GM21619 (cell line): ENCODE data around the gene PRDM16.

Experiments
- ATAC-seq: cut with Tn5 transposase; IDR thresholded peaks from one replicate; pipeline ENCODE4 v1.9.1; 2021; ENCODE audit not compliant: unreplicated experiment

The PRDM16 gene

GRCh38 chr1:3363756-3364155 is 294.8 kb downstream of the PRDM16 start:
- no peak for ATAC-seq

DNA sequence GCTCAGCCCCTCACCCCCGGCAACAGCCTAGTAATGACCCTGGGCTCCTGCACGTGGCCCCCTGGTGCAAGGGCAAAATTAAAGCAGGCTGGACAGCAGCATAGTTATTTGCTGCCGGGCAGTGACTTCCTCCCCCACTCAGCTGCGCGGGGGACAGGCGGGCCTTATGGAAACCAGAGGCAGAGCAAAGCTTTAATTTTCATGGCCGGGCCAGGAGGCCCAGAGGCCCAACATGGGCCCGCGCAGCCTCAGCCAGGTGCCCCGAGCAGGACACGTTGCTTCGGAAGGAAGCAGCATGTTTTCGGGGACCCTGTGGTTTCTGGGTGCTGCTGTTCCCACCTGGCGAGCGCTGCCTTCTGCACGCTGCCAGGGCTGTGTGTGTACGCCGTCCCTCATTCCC is 295.5 kb downstream of the PRDM16 start:
- ATAC-seq: no peak

DNA sequence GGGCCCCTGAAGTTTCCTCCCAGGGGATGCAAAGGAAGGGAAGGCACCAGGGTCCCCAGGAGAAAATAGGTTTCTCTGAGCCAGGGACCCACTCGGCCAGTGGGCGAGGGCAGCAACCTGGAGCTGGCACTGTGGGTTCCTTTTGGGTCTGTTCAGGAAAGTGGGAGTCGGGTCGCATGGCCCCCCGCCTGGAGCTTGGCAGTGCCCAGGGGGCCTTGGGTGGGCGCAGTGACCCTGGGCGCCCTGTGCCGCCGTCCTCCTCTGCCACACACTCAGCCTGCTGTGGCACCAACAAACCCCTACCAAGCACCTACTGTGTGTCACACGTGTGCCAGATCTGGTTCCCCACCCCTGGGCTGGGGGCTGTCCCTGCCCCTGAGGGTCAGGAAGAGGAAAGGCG is 296.0 kb downstream of the PRDM16 start:
- no peak for ATAC-seq

- ATAC-seq: no peak
These were observed 296.6 kb downstream of the PRDM16 start for GRCh38 chr1:3365523-3366125.

- no peak for ATAC-seq
These were observed 297.4 kb downstream of the PRDM16 start for GRCh38 chr1:3366126-3367051.

GRCh38 chr1:3367376-3367775 is 298.4 kb downstream of the PRDM16 start:
- ATAC-seq: no peak

- ATAC-seq: no peak
These were observed 299.1 kb downstream of the PRDM16 start for GRCh38 chr1:3368059-3368458.

DNA sequence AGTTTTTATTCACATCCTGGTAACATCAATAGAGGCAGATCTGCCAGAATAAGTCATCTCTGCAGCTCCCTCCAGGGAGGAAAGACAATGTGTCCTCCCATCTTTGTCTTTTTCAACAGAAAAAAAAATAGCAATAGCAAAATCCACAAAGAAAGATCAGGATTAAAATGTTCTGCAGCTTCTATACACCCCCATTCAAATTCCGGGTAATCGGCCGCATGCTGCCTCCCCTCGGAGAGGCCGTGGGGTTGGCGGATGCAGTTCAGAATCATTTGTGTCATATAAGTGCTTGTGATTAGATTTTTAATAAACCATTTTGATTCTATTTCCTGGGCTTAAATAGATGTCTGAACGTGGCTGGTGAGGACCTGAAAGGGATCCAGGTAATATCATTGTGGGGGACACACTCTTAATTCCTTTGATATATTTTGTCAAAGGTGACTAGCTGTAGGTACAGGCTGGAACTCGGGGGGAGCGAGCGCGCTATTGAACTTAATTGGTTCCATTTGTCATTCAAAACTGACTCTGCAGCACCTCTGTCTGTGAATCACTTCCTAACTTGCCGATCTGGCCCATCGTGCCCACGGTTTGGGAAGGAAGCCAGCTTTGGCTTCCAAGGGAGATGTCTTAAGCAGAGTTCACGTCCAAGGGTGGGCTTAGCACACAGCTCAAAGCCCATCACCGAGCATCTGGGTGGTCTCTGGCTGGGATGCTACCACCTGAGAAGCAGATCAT is 299.9 kb downstream of the PRDM16 start:
- ATAC-seq: no peak

GRCh38 chr1:3369446-3370076 is 300.6 kb downstream of the PRDM16 start:
- no peak for ATAC-seq

DNA sequence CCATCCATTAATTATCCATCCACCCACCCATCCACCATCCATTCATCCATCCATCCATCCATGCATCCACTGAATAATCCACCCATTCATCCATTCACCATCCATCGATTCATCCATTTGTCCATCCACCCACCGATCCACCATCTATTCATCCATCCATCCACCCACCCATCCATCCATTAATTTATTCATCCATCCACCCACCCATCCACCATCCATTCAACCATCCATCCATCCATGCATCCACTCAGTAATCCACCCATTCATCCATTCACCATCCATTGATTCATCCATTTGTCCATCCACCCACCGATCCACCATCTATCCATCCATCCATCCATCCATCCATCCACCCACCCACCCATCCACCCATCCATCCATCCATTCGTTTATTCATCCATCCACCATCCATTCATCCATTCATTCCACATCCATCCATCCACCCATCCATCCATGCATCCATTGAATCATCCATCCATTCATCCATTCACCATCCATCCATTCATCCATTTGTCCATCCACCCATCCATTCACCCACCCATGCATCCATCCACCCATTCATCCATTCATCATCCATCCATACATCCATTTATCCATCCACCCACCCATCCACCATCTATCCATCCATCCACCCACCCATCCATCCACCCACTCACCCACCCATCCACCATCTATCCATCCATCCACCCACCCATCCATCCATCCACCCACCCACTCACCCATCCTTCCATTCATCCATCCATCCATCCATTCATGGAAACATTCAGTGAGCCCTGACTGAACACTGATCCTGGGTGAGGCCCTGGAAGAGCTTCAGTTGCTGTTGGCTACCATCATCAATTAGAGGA is 302.1 kb downstream of the PRDM16 start:
- ATAC-seq: no peak

DNA sequence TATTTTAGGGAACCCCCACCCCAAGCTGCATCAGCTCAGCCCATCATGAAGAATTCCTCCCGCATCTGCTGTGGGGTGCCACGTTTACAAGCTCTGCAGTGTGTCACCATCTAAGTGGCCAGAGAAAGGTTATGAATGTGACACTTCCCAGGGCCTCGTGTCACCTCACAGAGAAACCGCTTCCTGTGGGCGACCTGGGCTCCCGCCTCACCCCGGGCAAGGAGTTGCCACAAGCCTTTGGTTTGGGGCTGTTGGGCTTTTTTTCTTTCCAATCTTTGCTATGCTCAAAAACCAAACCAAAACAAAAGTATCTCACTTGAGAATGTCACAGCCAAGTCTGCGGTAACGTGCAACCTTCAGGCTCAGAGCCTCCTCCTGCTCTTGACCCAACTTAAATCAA is 303.3 kb downstream of the PRDM16 start:
- ATAC-seq: no peak

- no peak for ATAC-seq
These were observed 304.2 kb downstream of the PRDM16 start for GRCh38 chr1:3373175-3373574.

DNA sequence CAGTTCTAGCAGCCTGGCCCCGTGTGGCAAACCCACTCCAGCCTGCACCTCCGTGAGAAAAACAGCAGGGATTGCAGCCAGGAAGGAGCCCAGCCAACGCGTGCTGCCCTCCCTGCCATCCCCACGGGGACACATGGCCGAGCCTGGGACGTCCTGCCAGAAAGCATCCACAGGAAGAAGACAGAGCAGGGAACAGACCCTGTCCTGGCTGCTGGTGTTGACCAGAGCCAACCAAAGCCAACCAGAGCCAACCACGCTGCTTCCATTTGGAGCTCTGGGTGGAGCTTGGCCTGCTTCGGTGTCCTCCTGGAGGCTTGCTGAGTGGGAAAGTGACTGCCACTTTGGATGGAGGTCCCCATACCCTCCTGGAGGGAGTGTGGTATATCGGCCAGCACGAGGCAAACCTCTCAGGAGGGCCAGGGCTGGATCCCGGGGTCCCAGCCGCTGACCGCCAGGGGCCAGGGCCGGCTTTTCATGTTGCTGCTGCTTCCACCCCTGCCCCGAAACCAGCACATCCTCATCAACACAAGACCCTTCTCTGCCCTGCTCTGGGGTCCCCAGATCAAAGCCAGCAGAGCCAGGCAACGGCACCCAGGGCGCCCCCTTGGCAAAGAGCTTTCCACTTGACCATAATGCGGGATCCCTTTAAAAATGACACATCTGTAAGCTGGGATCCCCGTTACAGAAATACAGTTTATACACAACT is 304.9 kb downstream of the PRDM16 start:
- ATAC-seq: no peak

GRCh38 chr1:3375245-3375644 is 306.2 kb downstream of the PRDM16 start:
- ATAC-seq: no peak

- ATAC-seq: no peak
These were observed 308.2 kb downstream of the PRDM16 start for GRCh38 chr1:3377166-3377565.

DNA sequence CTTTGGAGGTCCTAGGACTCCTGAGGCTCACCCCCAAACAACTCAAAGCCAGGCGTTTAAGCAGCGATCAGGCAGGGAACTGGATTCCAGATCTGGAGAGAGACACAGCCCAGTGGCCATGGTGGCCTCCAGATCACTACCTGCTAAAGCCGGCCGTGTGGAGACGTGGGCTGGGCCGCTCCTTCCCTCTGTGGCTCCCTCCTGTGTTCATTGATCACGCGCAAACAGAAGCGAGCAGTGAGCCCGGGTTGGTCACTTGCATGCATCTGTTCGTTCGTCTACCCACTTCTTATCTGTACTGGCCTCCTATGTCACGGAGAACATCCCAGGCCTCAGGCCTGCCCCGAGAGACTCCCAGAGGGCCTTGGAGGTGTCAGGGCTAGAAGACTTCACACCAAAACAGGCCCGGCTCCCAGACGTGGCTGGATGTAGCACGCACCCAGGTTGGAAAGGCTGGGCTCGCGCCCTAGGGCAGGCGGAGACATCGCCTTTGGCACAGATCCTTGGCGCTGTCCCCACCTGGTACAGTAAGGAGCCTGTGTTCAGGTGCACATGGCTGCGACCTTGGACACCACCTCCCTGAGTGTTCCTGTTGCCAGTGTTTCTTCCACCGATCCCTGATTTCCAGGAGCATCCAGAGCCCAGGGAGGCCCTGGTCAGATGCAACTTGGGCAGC is 308.7 kb downstream of the PRDM16 start:
- ATAC-seq: no peak

DNA sequence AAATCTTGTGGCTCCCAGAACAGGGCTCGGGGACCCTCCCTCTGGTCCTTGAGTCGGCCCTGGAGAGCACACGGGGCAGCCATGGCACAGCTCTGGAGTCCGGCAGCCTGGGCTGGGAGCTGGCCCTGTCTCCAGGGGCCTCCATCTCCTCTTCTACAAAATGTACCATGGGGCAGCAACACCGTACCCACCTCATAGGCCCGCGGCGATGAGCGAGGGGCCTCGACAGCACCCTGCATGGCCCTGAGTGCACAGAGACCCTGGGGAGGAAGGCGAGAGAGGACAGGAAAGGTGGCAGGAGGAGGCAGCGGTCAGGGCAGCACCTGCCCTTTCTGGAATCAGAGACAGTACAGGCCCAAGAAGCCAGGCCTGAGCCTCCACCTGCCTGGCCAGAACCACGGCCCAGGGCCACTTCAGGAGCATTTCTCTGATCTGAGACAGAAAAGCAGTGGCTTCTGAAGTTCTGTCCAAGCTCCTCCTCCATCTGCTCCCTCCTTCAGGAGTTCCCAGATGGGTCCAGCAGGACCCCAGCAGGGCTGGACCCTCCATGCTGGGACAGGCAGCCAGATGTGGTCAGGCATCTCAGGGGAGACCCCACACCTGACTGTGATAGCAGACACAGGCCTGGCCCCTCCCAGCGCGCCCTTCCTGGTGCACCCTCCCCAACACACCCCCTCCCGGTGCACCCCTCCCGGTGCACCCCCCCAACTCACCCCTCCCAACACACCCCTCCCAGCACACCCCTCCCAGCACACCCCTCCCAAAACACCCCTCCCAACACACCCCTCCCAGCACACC is 309.6 kb downstream of the PRDM16 start:
- ATAC-seq: no peak

DNA sequence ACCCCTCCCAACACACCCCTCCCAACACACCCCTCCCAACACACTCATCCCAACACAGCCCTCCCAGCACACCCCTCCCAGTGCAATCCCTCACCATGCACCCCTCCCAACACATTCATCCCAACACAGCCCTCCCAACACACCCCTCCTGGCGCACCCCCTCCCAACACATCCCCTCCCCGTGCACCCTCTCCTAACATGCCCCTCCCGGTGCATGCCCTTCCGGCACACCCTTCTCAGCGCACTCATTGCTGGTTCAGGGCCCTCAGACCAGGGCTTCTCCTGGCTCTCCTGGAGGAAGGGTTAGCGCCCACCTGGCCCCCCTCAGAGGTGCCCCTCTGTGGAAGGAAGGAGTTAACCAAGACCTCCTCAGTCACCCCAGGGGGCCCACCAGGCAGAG is 310.9 kb downstream of the PRDM16 start:
- ATAC-seq: no peak
